PFSK-1 (cell line): ENCODE data around the gene ELOVL6.

ENCODE experiments used
- FOXP2 ChIP-seq: optimal IDR thresholded peaks from 2 replicates; pipeline ENCODE3; 2011; ENCODE audit warnings: borderline replicate concordance, control low read depth, inconsistent platforms; ENCODE audit not compliant: insufficient read depth; ENCODE audit errors: extremely low read length, extremely low read depth
- POLR2AphosphoS5 ChIP-seq: IDR thresholded peaks from 2 replicates; pipeline ENCODE4 v1.6.1; 2012; ENCODE audit warnings: low read depth, mild to moderate bottlenecking, control low read depth, low read length, moderate library complexity
- SIN3A ChIP-seq: IDR thresholded peaks from 2 replicates; pipeline ENCODE4 v1.6.1; 2012; ENCODE audit warnings: mild to moderate bottlenecking, low read length, moderate library complexity, borderline replicate concordance; ENCODE audit not compliant: insufficient read depth
- TAF1 ChIP-seq: IDR thresholded peaks from 2 replicates; pipeline ENCODE4 v1.6.1; 2012; ENCODE audit warnings: low read length, control low read depth, borderline replicate concordance; ENCODE audit not compliant: insufficient read depth

- no peak; the same call in 1 of the 2 replicates for TF ChIP-seq POLR2AphosphoS5
- no peak for TF ChIP-seq TAF1
- TF ChIP-seq FOXP2 = no peak
- no peak for TF ChIP-seq SIN3A
These were observed 373 bp downstream of the ELOVL6 start for GRCh38 chr4:110198049-110198434.
